WTC11 (cell line): ENCODE measurements around the gene CAMTA1. TPM values are rescaled to one million over a fixed set of nuclear protein-coding genes. Genes with fewer than 3 reads are reported as not detected.

ENCODE experiments used
- ATAC-seq: fragments of 200-7000 bp; cut with Tn5 transposase; 2 replicates; pipeline ENCODE4 v1.10.0; 2021; ENCODE audit warnings: mild to moderate bottlenecking, moderate library complexity
- CTCF ChIA-PET: fragments of 300-600 bp; sonication (Branson Sonifier 250); formaldehyde crosslinking; loops from one replicate; lab custom pipeline; 2021; ENCODE audit warnings: antibody characterized with exemption; lab: Charles Lee
- POLR2A ChIA-PET: fragments of 350-600 bp; sonication (Branson Sonifier 250); formaldehyde crosslinking; loops from one replicate; lab custom pipeline; 2021; ENCODE audit warnings: antibody characterized with exemption; lab: Charles Lee
- DNase-seq: peaks from one replicate; pipeline ENCODE4 v3.0.0; 2021; ENCODE audit warnings: low spot score
- H3K27ac Mint-ChIP-seq: 2 replicates; pipeline ENCODE4 v1.8.0; 2021; ENCODE audit warnings: mixed read lengths
- H3K27me3 Mint-ChIP-seq: 2 replicates; pipeline ENCODE4 v1.8.0; 2021; ENCODE audit warnings: low read depth, mild to moderate bottlenecking, moderate library complexity, mixed read lengths
- H3K36me3 Mint-ChIP-seq: 2 replicates; pipeline ENCODE4 v1.8.0; 2021; ENCODE audit warnings: mixed read lengths
- H3K4me1 Mint-ChIP-seq: 2 replicates; pipeline ENCODE4 v1.8.0; 2022; ENCODE audit warnings: mixed read lengths
- H3K4me3 Mint-ChIP-seq: 2 replicates; pipeline ENCODE4 v1.8.0; 2021; ENCODE audit warnings: mild to moderate bottlenecking, moderate library complexity, mixed read lengths
- H3K9me3 Mint-ChIP-seq: 2 replicates; pipeline ENCODE4 v1.8.0; 2021; ENCODE audit warnings: mixed read lengths
- ATF1 ChIP-seq: sonication (generic); formaldehyde crosslinking; IDR thresholded peaks from 2 replicates; pipeline ENCODE4 v1.8.1; 2023; ENCODE audit warnings: mild to moderate bottlenecking, moderate library complexity, missing genetic modification reagents
- GABPB1 ChIP-seq: sonication (generic); formaldehyde crosslinking; IDR thresholded peaks from 2 replicates; pipeline ENCODE4 v1.8.1; 2023; ENCODE audit warnings: mild to moderate bottlenecking, missing genetic modification reagents
- GRHL2 ChIP-seq: fragments of 250-450 bp; sonication (Bioruptor Pico); IDR thresholded peaks from 2 replicates; pipeline ENCODE4 v1.8.0; 2022; ENCODE audit warnings: mild to moderate bottlenecking, moderate library complexity; ENCODE audit not compliant: insufficient replicate concordance, severe bottlenecking
- GTF2I ChIP-seq: fragments of 250-450 bp; sonication (Bioruptor Pico); conservative IDR thresholded peaks from 2 replicates; pipeline ENCODE4 v1.4.0; 2021; ENCODE audit warnings: mild to moderate bottlenecking
- IRF2 ChIP-seq: sonication (generic); formaldehyde crosslinking; IDR thresholded peaks from 2 replicates; pipeline ENCODE4 v1.8.0; 2022; ENCODE audit warnings: low read depth, missing genetic modification reagents, borderline replicate concordance
- ZNF263 ChIP-seq: sonication (generic); formaldehyde crosslinking; IDR thresholded peaks from 2 replicates; pipeline ENCODE4 v1.8.1; 2022; ENCODE audit warnings: low read depth, mild to moderate bottlenecking, moderate library complexity, missing genetic modification reagents
- ZNF671 ChIP-seq: fragments of 250-450 bp; sonication (Bioruptor Pico); IDR thresholded peaks from 2 replicates; pipeline ENCODE4 v1.8.0; 2021; ENCODE audit warnings: mild to moderate bottlenecking
- total RNA-seq: library from RNA; stranded (reverse); gene quantifications from 3 replicates; pipeline ENCODE4 v1.2.3, GENCODE V29; 2021
- TF ChIP-seq, protein P1 (sequence below): fragments of 250-450 bp; sonication (Bioruptor Pico); conservative IDR thresholded peaks from 2 replicates; pipeline ENCODE4 v1.9.0; 2021; ENCODE audit warnings: mild to moderate bottlenecking
- TF ChIP-seq, protein P2 (sequence below): fragments of 250-450 bp; sonication (Bioruptor Pico); IDR thresholded peaks from 2 replicates; pipeline ENCODE4 v1.9.0; 2021; ENCODE audit warnings: moderate library complexity, mild to moderate bottlenecking, inconsistent platforms, borderline replicate concordance
- TF ChIP-seq, protein P3 (sequence below): fragments of 250-450 bp; sonication (Bioruptor Pico); IDR thresholded peaks from 2 replicates; pipeline ENCODE4 v2.1.2; 2022; ENCODE audit warnings: mild to moderate bottlenecking, moderate library complexity
- TF ChIP-seq, protein P4 (sequence below): sonication (generic); formaldehyde crosslinking; IDR thresholded peaks from 2 replicates; pipeline ENCODE4 v1.8.1; 2022; ENCODE audit warnings: missing genetic modification reagents, borderline replicate concordance
- TF ChIP-seq, protein P5 (sequence below): sonication (generic); formaldehyde crosslinking; conservative IDR thresholded peaks from 2 replicates; pipeline ENCODE4 v1.8.1; 2023; ENCODE audit warnings: mild to moderate bottlenecking, low read depth, missing genetic modification reagents, moderate library complexity
- TF ChIP-seq, protein P6 (sequence below): sonication (generic); formaldehyde crosslinking; IDR thresholded peaks from 2 replicates; pipeline ENCODE4 v1.8.0; 2022; ENCODE audit warnings: missing genetic modification reagents

CAMTA1 gene
- total RNA-seq, 1 experiment from 2014 or later: 86.4 TPM

DNA sequence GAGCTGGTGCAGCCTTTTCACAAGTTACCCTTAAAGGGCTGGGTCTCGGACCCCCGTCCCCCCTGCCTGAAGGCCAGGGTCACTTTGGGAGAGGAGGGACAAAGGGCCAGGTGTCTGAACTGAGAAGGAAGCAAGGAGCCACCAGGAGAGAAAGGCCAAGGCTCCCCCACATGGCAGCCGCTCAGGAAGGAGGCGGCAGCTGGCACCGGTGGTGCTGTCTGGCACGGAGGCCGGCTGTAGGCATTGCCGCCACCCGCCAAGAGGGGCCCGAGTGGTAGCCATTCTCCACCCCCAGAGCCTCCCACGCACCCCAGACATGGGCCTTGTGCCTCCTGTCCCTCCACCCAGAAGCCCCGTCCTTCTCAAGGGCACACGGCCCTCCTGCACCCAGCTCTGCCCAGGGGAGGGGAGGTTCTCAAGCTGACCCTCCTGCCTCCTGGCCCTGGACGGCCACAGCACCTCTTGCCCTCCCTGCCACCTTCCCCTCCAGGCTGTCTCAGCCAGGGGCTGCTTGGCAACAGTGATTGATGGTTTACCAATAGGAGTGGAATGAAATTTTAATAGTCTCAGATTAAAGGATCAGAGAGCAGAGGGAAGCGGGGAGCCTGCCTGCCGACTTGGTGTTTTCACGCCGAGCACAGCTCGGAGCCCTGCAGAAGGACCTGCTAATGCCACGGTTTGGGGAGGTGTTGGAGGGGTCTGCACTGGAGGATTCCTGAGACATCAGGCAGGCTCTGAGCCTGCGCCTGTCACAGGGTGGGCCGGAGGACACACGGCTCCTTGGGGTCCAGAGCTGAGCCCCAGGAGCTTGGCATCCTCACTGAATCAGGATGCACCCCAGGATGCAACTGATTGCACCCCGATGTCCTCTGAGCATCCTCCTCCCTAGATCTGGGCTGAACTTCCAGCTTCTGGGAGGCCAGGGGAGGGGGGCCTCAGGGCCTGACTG is 773.9 kb downstream of the CAMTA1 start:
- DNase-seq (no peak), ATAC-seq (no peak)
- Mint-ChIP-seq H3K4me3 (no peak overlapping the region), H3K27ac (no peak overlapping the region), H3K27me3 (no peaks in the 10 kb centered on the region; the same call in 1 of the 2 replicates), H3K4me1 (0 out of 2 replicates have a peak, but pooled peaks cover 3% of the 10 kb centered on the region), H3K36me3 (no peaks in the 10 kb centered on the region), H3K9me3 (peaks cover 3% of the 10 kb centered on the region)
- TF ChIP-seq GABPB1 (CRISPR knock-in tag): no peak
- TF ChIP-seq, protein P1, sequence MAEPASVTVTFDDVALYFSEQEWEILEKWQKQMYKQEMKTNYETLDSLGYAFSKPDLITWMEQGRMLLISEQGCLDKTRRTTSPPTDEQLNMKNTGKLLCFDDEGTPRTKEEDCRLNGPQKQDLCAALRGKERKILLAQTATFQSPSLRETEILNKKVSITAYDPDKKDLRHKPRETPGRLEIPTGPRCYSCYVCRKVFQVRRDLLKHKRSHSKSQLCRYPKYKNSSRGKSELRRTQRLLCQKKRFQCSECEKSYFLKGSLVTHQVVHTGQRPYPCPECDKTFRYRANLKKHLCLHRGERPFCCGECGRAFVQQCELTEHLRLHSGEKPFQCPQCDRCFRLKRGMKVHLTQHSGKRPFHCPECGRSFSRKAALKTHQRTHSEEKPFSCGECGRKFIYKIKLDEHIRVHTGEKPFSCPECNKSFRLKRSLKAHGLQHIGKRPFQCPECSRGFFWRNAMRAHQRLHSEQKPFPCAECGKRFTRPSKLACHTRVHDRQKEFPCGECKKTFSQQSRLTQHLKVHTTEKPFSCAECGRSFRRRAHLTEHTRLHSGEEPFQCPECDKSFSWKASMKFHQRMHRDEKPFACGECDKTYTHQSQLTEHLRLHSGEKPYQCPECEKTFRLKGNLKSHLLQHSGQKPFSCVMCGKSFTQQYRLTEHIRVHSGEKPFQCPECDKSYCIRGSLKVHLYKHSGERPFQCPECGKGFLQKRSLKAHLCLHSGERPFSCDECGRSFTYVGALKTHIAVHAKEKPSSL: no peak
- TF ChIP-seq, protein P2, sequence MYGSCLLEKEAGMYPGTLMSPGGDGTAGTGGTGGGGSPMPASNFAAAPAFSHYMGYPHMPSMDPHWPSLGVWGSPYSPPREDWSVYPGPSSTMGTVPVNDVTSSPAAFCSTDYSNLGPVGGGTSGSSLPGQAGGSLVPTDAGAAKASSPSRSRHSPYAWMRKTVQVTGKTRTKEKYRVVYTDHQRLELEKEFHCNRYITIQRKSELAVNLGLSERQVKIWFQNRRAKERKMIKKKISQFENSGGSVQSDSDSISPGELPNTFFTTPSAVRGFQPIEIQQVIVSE: no peak
- no peak for TF ChIP-seq ZNF671 (CRISPR knock-in tag)
- TF ChIP-seq, protein P3, sequence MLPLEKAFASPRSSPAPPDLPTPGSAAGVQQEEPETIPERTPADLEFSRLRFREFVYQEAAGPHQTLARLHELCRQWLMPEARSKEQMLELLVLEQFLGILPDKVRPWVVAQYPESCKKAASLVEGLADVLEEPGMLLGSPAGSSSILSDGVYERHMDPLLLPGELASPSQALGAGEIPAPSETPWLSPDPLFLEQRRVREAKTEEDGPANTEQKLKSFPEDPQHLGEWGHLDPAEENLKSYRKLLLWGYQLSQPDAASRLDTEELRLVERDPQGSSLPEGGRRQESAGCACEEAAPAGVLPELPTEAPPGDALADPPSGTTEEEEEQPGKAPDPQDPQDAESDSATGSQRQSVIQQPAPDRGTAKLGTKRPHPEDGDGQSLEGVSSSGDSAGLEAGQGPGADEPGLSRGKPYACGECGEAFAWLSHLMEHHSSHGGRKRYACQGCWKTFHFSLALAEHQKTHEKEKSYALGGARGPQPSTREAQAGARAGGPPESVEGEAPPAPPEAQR (CRISPR knock-in tag): no peak
- TF ChIP-seq IRF2 (CRISPR knock-in tag): no peak
- TF ChIP-seq, protein P4, sequence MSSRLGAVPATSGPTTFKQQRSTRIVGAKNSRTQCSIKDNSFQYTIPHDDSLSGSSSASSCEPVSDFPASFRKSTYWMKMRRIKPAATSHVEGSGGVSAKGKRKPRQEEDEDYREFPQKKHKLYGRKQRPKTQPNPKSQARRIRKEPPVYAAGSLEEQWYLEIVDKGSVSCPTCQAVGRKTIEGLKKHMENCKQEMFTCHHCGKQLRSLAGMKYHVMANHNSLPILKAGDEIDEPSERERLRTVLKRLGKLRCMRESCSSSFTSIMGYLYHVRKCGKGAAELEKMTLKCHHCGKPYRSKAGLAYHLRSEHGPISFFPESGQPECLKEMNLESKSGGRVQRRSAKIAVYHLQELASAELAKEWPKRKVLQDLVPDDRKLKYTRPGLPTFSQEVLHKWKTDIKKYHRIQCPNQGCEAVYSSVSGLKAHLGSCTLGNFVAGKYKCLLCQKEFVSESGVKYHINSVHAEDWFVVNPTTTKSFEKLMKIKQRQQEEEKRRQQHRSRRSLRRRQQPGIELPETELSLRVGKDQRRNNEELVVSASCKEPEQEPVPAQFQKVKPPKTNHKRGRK (CRISPR knock-in tag): no peak
- TF ChIP-seq GRHL2: no peak
- TF ChIP-seq ATF1: no peak
- TF ChIP-seq ZNF263: no peak
- no peak for TF ChIP-seq GTF2I (CRISPR knock-in tag)
- TF ChIP-seq, protein P5, sequence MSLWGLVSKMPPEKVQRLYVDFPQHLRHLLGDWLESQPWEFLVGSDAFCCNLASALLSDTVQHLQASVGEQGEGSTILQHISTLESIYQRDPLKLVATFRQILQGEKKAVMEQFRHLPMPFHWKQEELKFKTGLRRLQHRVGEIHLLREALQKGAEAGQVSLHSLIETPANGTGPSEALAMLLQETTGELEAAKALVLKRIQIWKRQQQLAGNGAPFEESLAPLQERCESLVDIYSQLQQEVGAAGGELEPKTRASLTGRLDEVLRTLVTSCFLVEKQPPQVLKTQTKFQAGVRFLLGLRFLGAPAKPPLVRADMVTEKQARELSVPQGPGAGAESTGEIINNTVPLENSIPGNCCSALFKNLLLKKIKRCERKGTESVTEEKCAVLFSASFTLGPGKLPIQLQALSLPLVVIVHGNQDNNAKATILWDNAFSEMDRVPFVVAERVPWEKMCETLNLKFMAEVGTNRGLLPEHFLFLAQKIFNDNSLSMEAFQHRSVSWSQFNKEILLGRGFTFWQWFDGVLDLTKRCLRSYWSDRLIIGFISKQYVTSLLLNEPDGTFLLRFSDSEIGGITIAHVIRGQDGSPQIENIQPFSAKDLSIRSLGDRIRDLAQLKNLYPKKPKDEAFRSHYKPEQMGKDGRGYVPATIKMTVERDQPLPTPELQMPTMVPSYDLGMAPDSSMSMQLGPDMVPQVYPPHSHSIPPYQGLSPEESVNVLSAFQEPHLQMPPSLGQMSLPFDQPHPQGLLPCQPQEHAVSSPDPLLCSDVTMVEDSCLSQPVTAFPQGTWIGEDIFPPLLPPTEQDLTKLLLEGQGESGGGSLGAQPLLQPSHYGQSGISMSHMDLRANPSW (CRISPR knock-in tag): no peak
- TF ChIP-seq, protein P6, sequence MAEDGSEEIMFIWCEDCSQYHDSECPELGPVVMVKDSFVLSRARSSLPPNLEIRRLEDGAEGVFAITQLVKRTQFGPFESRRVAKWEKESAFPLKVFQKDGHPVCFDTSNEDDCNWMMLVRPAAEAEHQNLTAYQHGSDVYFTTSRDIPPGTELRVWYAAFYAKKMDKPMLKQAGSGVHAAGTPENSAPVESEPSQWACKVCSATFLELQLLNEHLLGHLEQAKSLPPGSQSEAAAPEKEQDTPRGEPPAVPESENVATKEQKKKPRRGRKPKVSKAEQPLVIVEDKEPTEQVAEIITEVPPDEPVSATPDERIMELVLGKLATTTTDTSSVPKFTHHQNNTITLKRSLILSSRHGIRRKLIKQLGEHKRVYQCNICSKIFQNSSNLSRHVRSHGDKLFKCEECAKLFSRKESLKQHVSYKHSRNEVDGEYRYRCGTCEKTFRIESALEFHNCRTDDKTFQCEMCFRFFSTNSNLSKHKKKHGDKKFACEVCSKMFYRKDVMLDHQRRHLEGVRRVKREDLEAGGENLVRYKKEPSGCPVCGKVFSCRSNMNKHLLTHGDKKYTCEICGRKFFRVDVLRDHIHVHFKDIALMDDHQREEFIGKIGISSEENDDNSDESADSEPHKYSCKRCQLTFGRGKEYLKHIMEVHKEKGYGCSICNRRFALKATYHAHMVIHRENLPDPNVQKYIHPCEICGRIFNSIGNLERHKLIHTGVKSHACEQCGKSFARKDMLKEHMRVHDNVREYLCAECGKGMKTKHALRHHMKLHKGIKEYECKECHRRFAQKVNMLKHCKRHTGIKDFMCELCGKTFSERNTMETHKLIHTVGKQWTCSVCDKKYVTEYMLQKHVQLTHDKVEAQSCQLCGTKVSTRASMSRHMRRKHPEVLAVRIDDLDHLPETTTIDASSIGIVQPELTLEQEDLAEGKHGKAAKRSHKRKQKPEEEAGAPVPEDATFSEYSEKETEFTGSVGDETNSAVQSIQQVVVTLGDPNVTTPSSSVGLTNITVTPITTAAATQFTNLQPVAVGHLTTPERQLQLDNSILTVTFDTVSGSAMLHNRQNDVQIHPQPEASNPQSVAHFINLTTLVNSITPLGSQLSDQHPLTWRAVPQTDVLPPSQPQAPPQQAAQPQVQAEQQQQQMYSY (CRISPR knock-in tag): no peak
- ChIA-PET POLR2A (no interaction called here), CTCF (interaction anchor here (0.8 to 1.8 kb wide), 3 partner anchors 19 to 110 kb away, joined by 3 to 5 read pairs (median 5); no protein-coding TSS in a partner anchor)
